Left lung (tissue), 10 donors: Measurements from ENCODE around the gene DLG4. TPM values are rescaled to one million over a fixed set of nuclear protein-coding genes. Genes with fewer than 3 reads are reported as not detected.

Source experiments
- ATAC-seq: fragments of 200-7000 bp; cut with Tn5 transposase; one replicate; pipeline ENCODE4 v1.9.1; 2020; ENCODE audit warnings: moderate library complexity
- DNase-seq, 4 donors: peaks; one replicate each; pipeline ENCODE4 v3.0.0-alpha.2; 2013 to 2020
- H3K27ac ChIP-seq, 2 donors: fragments of 200-600 bp; sonication (generic) in 1 of 2; one replicate each; pipeline versions ENCODE4 v1.5.0 to v1.8.0; 2020 to 2021
- H3K27me3 ChIP-seq, 2 donors: fragments of 200-600 bp; sonication (generic) in 1 of 2; one replicate each; pipeline versions ENCODE4 v1.5.0 to v1.8.0; 2020 to 2021
- H3K36me3 ChIP-seq, 2 donors: fragments of 200-600 bp; sonication (generic) in 1 of 2; one replicate each; pipeline versions ENCODE4 v1.5.0 to v1.8.0; 2020 to 2021
- H3K4me1 ChIP-seq, 2 donors: fragments of 200-600 bp; one replicate each; pipeline ENCODE4 v1.8.0; 2021
- H3K4me3 ChIP-seq, 2 donors: fragments of 200-600 bp; sonication (generic) in 1 of 2; one replicate each; pipeline versions ENCODE4 v1.5.0 to v1.8.0; 2020 to 2021; ENCODE audit warnings: mild to moderate bottlenecking in 1 of 2
- H3K9me3 ChIP-seq, 2 donors: fragments of 200-600 bp; sonication (generic) in 1 of 2; one replicate each; pipeline versions ENCODE4 v1.5.0 to v1.8.0; 2020 to 2021
- CTCF ChIP-seq, 2 donors: fragments of 200-600 bp; sonication (generic) in 1 of 2; IDR thresholded peaks; one replicate each; pipeline versions ENCODE4 v1.5.0 to v1.8.0; 2021; ENCODE audit warnings: antibody characterized with exemption in 2 of 2
- intact Hi-C, 2 donors: fragments of 100-400 bp; cut with DNase I; formaldehyde crosslinking; loops; one replicate each; pipeline versions ENCODE4 v1.11.2 to v1.14.2; 2022
- polyA plus RNA-seq, 6 donors: library from polyadenylated mRNA; unstranded; fragments of 120-200 nt; gene quantifications; one replicate each; pipeline ENCODE4 v1.2.1, GENCODE V29; 2013; ENCODE audit not compliant: insufficient read length in 6 of 6
- total RNA-seq, 2 donors: library from RNA; stranded (reverse); fragmentation: NEBNext Ultra II Directional; extraction: Animal tissue kit (Norgen Biotek cat#: 25700); gene quantifications; one replicate each; pipeline ENCODE4 v1.2.1, GENCODE V29; 2021
- donor health status: DM: no; HTN: yes; CAD: no.
- donor health status: DM: no; HTN: no; CAD: no.

The DLG4 gene
- total and polyA plus RNA-seq, 8 donors = 25.9 to 60.0 (median 45.1) TPM

- intact Hi-C loops = no loop called here
- Histone ChIP-seq H3K4me1 (peaks cover 17 to 38% of the 10 kb centered on the region in 2 donors), H3K27me3 (no peaks in the 10 kb centered on the region), H3K27ac (peak overlapping the region; percentile 96 to 97), H3K36me3 (peaks cover 0 to 50% of the 10 kb centered on the region in 2 donors), H3K4me3 (peak overlapping the region; percentile 91 to 99), H3K9me3 (no peaks in the 10 kb centered on the region)
- DNase-seq = peak; percentile 96 to 99 (median 96)
- ATAC-seq = peak; percentile 65
- TF ChIP-seq CTCF (IDR thresholded peaks at IDR 0.05) = no peak
Observed at GRCh38 chr17:7242717-7243452, 23.2 kb upstream of the DLG4 start.

GRCh38 chr17:7241783-7242716 is 22.4 kb upstream of the DLG4 start, which contains the start of gene GABARAP:
GABARAP (minus strand) TSS chr17:7242449; CDS start chr17:7242330, 119 bp downstream.
- TF ChIP-seq CTCF (IDR thresholded peaks at IDR 0.05) = peak in 1 of 2 donors; percentile 12
- no peaks in the 10 kb centered on the region for H3K27me3 ChIP-seq

GRCh38 chr17:7241090-7241733 is 21.6 kb upstream of the DLG4 start:
- Histone ChIP-seq H3K9me3 (no peaks in the 10 kb centered on the region), H3K4me1 (peaks cover 17 to 47% of the 10 kb centered on the region in 2 donors), H3K27me3 (no peaks in the 10 kb centered on the region), H3K27ac (peak overlapping the region; percentile 96 to 97), H3K36me3 (peaks cover 0 to 50% of the 10 kb centered on the region in 2 donors), H3K4me3 (peak overlapping the region; percentile 91 to 99)
- DNase-seq (no peak), ATAC-seq (no peak)
- intact Hi-C loops = no loop called here
- no peak for TF ChIP-seq CTCF (IDR thresholded peaks at IDR 0.05)

More at GRCh38 chr17:7241783-7242716, 22.4 kb upstream of the DLG4 start, which contains the start of gene GABARAP:
- H3K9me3 ChIP-seq = no peaks in the 10 kb centered on the region
- H3K4me3 ChIP-seq = peak within 1 kb of the TSS; percentile 91 to 99
- DNase-seq = peak; percentile 94 to 98 (median 96)
- H3K27ac ChIP-seq = peak within 1 kb of the TSS; percentile 96 to 97
- peaks cover 0 to 50% of the 10 kb centered on the region in 2 donors for H3K36me3 ChIP-seq
- peaks cover 17 to 39% of the 10 kb centered on the region in 2 donors for H3K4me1 ChIP-seq
- peak; percentile 54 for ATAC-seq
- intact Hi-C loops = no loop called here

GRCh38 chr17:7240375-7240774 is 20.7 kb upstream of the DLG4 start:
- peak overlapping the region; percentile 91 to 99 for H3K4me3 ChIP-seq
- no peak for DNase-seq
- intact Hi-C loops = no loop called here

More at GRCh38 chr17:7240375-7240774, 20.7 kb upstream of the DLG4 start:
- no peak for ATAC-seq
- H3K4me1 ChIP-seq = peaks cover 19 to 55% of the 10 kb centered on the region in 2 donors
- H3K36me3 ChIP-seq = peaks cover 0 to 50% of the 10 kb centered on the region in 2 donors
- TF ChIP-seq CTCF (IDR thresholded peaks at IDR 0.05) = no peak
- H3K27me3 ChIP-seq = no peaks in the 10 kb centered on the region
- H3K9me3 ChIP-seq = no peaks in the 10 kb centered on the region
- peak overlapping the region; percentile 96 to 97 for H3K27ac ChIP-seq
